Activated CD4-positive, CD25-positive, alpha-beta regulatory T cell treated with anti-CD3 and anti-CD28 coated beads, Interleukin-2, amount 50 U/mL, for 72 hours (primary cell): ENCODE results near the gene MRPS12.
"Not testable (repeated sequence)": the region's sequence is repeated elsewhere in the genome, so short reads cannot be mapped to it uniquely, and the experiment has no call there.

Experiments used
- DNase-seq: peaks from one replicate; pipeline ENCODE4 v3.0.0; 2021

MRPS12 gene

GRCh38 chr19:38912600-38913514 lies 17.9 kb upstream of the MRPS12 start:
- DNase-seq, result no peak

- DNase-seq, result no peak
Observed at GRCh38 chr19:38913958-38914357, 16.8 kb upstream of the MRPS12 start.

GRCh38 chr19:38915329-38916321 lies 15.1 kb upstream of the MRPS12 start:
- DNase-seq, result no peak

GRCh38 chr19:38917516-38917915 lies 13.2 kb upstream of the MRPS12 start:
- no peak for DNase-seq

- DNase-seq, result no peak
Observed at GRCh38 chr19:38917921-38918491, 12.7 kb upstream of the MRPS12 start.

GRCh38 chr19:38918526-38918925 lies 12.2 kb upstream of the MRPS12 start:
- no peak for DNase-seq

GRCh38 chr19:38919837-38920601 lies 10.7 kb upstream of the MRPS12 start:
- DNase-seq, result no peak

- no peak for DNase-seq
Observed at GRCh38 chr19:38920602-38921419, 9.9 kb upstream of the MRPS12 start.

- no peak for DNase-seq
Observed at GRCh38 chr19:38921420-38922274, 9.1 kb upstream of the MRPS12 start.

- DNase-seq, result no peak
Observed at GRCh38 chr19:38922482-38922881, 8.3 kb upstream of the MRPS12 start.

GRCh38 chr19:38924388-38924787 lies 6.4 kb upstream of the MRPS12 start:
- no peak for DNase-seq

GRCh38 chr19:38928391-38929001 lies 2.2 kb upstream of the MRPS12 start:
- no peak for DNase-seq

GRCh38 chr19:38929929-38930775 lies 592 bp upstream of the MRPS12 start, which contains the start of gene SARS2:
Gene SARS2, minus strand, starts transcription at chr19:38930763. Its CDS starts 27 bp downstream, at chr19:38930736.
- DNase-seq, result peak; percentile 96

- DNase-seq, result no peak
Observed at GRCh38 chr19:38931521-38931793, 713 bp downstream of the MRPS12 start.

GRCh38 chr19:38932425-38933179 lies 1.9 kb downstream of the MRPS12 start:
- DNase-seq, result no peak

- DNase-seq, result no peak
Observed at GRCh38 chr19:38933544-38933943, 2.8 kb downstream of the MRPS12 start.

- no peak for DNase-seq
Observed at GRCh38 chr19:38939957-38940356, 9.2 kb downstream of the MRPS12 start.

GRCh38 chr19:38941466-38941865 lies 10.7 kb downstream of the MRPS12 start:
- not testable (repeated sequence) for DNase-seq
